ENCODE results near the gene OPN4.
"Not testable (repeated sequence)": the region's sequence is repeated elsewhere in the genome, so short reads cannot be mapped to it uniquely, and the experiment has no call there.

Gene OPN4, protein sequence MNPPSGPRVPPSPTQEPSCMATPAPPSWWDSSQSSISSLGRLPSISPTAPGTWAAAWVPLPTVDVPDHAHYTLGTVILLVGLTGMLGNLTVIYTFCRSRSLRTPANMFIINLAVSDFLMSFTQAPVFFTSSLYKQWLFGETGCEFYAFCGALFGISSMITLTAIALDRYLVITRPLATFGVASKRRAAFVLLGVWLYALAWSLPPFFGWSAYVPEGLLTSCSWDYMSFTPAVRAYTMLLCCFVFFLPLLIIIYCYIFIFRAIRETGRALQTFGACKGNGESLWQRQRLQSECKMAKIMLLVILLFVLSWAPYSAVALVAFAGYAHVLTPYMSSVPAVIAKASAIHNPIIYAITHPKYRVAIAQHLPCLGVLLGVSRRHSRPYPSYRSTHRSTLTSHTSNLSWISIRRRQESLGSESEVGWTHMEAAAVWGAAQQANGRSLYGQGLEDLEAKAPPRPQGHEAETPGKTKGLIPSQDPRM

DNA sequence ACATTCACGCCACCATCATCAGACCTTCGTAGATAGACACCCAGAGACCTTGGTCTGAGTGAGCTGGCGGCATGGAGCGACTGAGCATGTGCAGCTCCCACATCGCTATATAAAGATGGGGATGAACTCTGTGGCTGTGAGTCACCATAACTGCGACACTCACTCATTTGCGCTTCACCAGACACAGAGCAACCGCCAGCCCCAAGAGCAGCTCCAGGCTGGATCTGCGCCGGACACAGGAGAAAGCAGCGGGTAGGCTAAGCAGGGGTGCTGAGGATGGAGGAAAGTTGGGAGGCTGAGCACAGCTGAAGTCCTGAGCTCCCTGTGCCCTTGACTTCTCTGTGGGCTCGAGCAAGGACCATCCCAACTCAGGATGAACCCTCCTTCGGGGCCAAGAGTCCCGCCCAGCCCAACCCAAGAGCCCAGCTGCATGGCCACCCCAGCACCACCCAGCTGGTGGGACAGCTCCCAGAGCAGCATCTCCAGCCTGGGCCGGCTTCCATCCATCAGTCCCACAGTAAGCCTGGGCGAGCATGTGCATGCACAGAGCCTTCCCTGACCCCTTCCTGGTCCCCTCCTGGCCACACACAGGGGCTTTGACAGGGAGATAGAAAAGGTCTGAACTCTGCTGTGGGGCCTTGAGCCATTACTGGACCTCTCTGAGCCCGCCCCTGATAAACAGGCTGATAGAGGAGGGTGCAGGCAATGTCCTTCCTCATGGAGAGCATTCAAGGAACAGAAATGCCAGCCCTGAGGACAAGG is at the start of gene OPN4:
OPN4 (plus strand) TSS at position 137 of the 762 bp plus-strand sequence; CDS start at position 374, 237 bp downstream.
- DNase-seq (ENCODE audit: low spot score) = peak; percentile 64

DNA sequence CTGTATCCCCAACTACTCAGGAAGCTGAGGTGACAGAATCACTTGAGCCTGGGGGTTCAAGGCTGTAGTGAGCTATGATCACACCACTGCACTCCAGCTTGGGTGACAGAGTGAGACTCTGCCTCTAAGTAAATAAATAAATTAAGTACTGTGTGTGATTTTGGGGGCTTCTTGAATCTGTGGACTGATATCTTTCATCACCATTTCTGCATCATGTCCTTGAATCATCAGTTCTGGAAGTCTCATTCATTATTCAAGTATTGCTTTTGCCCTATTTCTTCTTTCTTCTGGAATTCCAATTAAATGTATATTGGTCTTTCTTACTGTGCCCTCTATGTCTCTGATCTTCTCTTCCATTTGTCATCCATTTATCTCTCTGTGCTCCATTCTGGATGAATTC is 46.7 kb upstream of the OPN4 start:
- DNase-seq (ENCODE audit: low spot score) = no peak

DNA sequence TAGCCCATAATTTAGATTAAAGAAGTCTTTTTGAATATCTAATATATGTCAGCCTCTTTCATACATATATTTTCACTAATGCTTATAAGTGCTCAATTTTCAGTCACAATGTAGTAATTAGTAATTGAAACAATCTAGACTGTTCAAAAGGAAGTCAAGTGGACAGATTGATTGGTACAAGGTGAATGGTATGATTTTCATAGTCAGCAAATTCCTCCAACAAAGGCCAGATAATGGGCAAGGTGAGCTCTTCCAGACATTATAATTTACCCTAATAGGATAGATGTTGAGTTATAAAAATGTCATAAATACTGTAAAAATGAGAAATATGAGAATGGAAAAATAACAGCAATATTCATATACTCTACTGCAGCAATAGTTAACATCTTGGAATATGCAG is 44.4 kb upstream of the OPN4 start:
- DNase-seq (ENCODE audit: low spot score) = no peak

DNA sequence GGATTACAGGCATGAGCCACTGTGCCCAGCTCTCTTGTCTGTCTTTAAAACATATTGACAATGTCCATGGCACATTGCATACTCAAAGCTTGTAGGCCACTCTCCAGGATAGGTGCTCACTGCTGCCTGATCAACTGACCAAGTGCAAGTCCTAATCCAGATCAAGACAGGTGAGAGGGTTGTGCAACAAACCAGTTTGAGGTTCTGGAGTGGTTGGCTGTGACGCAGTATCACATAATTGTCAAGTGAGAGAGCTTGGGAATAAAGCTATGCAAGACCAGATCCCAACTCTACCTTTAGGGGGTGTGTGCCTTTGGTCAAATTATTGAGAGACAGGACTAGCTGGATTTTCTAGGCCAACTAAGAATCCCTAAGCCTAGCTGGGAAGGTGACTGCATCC is 43.0 kb upstream of the OPN4 start:
- DNase-seq (ENCODE audit: low spot score) = no peak

DNA sequence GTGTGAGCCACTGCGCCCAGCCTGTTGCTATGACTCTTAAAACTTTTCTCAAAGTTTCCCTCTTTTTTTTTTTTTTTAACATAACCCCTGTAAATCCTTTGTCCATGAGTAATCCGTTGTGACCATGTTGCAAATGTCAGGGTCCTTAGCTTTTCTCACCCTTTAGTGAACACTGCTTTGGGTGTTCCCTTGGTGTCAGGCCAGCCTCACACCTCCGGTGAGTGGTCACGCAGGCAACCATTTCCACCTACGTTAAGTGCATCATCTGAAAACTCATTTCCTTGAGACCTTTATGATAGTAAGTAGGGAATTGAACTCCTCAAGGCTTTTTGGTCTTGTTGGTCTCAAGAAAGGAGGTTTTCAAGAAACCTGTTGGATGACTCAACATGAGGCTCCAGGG is 41.3 kb upstream of the OPN4 start:
- no peak for DNase-seq (ENCODE audit: low spot score)

DNA sequence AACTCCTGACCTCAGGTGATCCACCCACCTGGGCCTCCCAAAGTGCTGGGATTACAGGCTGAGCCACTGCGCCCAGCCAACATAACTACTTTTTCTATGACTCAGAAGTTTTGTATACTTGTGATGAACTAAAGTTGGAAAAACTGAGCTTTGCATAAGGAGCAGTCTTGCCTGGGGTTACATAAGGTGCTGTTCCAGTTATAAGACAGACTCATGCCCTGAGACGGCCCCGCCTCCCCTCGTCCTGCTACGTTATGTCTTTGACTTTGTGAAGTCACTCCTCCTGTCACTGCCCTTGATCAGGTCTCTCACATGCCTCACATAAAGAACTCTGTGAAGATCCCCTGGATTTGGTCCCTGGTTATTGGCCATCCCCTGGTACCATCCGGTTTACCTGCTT is 40.4 kb upstream of the OPN4 start:
- DNase-seq (ENCODE audit: low spot score) = no peak

DNA sequence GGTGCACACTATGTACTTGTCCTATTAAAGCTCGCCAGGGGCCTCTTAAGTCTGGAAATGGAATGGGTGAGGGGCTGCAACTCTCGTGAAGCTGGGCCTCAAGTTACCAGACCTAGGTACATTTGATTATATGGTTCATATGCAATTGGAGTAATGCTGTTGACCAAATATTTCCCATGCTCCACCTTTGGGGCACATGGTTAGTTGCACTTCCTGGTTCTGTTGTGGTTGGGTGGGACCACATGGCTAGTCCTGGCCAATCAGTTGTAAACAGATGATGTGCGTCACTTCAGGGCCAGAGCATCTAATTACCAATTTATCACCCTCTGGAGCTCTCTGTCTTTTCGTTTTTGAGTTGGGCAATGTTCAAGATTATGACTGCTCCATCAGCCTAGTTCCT is 39.5 kb upstream of the OPN4 start:
- no peak for DNase-seq (ENCODE audit: low spot score)

DNA sequence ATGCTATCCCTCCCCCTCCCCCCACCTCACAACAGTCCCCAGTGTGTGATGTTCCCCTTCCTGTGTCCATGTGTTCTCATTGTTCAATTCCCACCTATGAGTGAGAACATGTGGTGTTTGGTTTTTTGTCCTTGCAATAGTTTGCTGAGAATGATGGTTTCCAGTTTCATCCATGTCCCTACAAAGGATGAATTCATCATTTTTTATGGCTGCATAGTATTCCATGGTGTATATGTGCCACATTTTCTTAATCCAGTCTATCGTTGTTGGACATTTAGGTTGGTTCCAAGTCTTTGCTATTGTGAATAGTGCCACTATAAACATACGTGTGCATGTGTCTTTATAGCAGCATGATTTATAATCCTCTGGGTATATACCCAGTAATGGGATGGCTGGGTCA is 37.1 kb upstream of the OPN4 start:
- not testable (repeated sequence) for DNase-seq (ENCODE audit: low spot score)

DNA sequence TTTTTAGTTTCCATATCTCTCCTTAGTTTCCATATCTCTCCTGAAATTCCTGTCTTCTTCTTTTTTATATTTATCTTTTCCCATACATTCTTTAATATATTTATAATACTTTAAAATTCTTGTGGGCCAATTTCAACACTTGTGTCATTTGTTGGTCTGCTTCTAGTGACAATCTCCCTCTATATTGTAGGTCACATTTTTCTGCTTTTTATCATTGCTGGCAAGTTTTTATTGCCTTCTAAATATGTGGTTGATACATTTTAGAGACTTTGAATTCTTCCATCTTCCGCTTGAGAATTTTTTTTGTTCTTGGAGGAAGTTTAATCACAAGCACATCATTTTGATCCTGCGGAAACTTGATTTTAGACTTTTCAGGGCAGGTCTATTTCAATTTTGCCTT is 26.0 kb upstream of the OPN4 start:
- DNase-seq (ENCODE audit: low spot score) = no peak

DNA sequence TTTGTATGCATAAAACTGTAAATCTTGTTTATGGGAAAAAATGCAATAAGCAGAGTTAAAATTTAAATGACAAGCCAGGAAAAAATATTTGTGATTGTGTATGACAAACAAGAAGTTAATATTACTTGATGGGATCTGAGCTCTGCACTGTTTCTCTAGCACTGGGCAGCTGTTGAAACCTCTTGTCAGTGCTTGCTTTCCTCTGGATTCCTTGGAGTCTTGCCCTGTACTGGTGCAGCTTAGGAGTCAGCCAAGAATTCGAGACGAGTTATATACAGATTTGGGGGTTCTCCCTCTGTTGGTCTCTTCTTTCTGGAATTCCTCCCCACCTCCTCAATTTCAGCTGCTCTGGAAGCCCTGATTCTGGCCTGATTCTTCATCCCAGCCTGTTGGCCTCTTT is 24.3 kb upstream of the OPN4 start:
- DNase-seq (ENCODE audit: low spot score) = no peak

DNA sequence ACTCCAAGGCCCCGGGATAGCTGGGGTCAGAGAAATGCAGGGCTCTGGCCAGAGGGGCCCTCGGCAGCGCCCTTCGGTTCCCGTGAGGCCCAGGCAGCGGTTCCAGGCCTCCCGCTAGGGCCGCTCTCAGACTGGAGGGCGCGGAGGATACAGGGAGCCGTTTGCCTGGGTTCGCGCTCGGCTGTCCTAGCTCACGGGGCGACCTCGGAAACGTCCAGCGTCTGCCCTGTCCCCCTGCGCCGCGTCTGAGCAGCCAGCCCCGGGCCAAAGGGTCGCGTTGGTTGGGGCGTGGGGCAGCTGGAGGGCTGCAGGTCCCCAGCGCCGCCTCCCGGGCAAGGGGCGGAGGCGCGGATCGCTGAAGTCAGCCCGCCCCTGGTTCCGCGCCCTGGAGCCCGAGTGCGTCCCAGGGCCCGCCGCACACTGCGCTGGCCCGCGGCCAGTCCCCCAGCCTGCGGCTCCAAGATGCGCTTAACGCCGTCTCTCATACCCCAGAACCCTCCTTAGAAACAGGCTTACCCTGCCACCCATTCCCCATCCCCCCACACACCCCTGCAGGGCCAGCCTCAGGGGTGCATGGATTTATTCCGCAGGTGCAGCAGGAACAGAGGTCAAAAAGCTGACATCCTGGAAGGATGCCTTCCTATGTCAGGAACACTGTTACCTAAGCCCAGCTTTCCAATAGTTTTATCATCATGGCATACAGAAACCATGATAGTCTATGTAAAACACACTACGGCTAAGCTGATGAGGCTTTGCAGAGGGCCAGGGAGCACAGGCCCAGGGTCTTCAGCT is 22.1 kb upstream of the OPN4 start:
- DNase-seq (ENCODE audit: low spot score) = no peak

DNA sequence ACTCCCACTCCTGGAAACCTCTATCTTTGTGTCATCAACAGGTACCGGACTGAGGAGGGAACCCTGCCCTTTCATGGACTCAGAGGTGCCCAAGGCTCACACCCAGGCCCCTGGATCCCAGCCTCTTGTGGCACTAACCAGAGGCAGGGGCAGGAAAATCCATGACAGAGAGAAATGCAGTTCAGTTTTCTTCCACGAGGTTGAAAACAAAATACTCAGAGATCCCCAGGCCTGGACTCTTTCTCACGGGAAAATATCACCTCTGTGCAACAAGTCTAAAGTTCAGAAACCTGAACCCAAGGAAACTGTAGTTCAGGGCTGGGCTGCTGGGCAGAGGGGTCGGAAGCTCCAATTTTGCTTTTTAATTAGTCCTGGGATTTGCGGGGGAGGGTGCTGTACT is 21.4 kb upstream of the OPN4 start:
- DNase-seq (ENCODE audit: low spot score) = no peak

DNA sequence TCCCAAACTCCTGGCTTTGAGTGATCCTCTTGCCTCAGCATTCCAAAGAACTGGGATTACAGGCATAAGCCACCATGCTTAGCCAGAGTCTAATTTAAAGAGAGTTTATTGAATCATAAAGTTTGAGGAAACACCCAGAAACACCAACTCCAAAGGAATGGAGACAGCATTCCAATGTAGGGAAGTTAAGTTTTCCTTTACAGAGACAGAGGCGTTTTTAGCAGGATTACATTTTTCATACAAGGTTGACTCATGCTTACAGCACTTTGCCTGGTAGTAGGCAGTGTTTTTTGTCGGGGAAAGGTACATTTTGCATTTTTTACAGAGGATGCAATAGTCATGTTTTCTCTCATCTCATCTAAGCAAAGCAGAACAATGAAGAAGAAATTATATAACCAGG is 18.9 kb upstream of the OPN4 start:
- DNase-seq (ENCODE audit: low spot score) = no peak

DNA sequence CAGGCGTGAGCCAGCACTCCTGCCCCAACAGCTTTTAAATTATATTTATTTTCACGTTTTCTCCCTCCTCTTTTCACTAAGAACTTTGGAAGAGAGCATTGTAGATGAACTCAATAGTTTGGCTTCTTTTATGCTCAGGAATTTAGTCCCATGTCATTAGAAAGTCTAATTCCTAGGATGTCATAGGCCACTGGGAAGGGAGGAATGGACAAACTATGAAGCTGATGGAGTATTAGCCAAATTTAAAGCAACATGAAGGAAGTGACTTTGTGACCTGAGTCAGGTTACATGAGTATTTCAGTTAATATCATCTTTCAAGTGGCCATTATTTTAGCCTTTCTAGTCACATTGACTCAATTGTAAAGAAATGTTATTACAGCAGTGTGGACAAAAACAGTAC is 18.0 kb upstream of the OPN4 start:
- no peak for DNase-seq (ENCODE audit: low spot score)

DNA sequence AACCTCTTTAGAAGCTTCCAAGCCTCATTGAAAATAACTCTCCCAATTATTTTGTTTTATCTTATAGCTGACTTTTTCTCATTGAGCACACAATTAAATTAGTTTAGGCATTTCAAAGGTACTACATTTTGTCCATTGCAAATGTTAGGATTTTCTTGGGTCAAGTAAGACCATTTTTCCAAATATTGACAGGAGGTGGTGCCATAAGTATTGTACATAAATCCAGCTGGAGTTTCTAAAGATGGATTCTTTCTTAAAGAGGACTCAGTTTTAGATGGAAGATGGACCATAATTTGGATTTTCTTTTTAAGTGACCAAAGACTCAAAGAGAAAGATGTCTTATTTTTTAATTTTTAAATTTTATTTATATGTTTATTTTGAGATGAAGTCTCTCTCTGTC is 12.3 kb upstream of the OPN4 start:
- no peak for DNase-seq (ENCODE audit: low spot score)

DNA sequence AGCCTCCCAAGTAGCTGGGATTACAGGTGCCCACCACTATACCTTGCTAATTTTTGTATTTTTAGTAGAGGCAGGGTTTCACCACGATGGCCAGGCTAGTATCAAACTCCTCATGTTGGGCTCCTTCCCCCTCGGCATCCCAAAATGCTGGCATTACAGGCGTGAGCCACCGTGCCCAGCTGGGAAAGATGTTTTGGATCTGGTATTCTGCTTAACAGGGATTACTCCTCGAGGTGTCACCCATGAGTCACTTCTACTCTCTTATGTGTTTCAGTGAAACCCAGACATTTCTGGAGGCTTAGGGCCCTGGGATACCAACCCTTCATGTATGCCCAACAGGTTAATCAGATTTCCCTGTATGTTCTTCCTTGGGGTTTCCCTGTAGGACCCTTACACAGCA is 11.8 kb upstream of the OPN4 start:
- no peak for DNase-seq (ENCODE audit: low spot score)

DNA sequence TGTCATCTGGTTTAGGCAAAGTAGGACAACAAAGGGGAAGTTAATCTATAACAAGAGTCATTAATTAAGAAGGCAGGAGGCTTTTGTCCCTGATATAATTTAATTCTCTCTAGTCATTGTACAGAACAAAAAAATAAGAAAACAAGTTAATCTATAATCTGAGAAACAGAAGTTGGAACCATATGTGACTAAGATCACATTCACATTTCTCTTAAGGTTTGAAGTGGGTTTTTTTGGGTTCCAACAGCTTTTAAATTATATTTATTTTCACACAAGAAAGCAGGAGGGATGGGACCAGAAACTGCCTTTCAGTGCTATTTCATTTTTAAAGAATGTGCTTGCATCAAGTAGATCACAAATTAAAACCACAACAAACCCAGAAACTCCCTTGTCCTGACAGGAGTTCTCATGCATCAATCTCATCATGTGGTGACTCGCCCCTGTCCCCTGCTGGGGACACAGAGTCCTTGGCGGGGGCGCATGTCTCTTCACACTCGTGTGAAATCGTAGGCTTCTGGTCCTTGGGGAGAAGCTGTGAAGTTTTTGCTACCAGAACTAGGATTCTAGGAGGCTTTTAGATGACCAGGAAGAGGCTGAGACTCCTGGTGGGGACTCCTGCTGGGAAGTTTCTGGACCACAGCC is 10.1 kb upstream of the OPN4 start:
- DNase-seq (ENCODE audit: low spot score) = no peak

DNA sequence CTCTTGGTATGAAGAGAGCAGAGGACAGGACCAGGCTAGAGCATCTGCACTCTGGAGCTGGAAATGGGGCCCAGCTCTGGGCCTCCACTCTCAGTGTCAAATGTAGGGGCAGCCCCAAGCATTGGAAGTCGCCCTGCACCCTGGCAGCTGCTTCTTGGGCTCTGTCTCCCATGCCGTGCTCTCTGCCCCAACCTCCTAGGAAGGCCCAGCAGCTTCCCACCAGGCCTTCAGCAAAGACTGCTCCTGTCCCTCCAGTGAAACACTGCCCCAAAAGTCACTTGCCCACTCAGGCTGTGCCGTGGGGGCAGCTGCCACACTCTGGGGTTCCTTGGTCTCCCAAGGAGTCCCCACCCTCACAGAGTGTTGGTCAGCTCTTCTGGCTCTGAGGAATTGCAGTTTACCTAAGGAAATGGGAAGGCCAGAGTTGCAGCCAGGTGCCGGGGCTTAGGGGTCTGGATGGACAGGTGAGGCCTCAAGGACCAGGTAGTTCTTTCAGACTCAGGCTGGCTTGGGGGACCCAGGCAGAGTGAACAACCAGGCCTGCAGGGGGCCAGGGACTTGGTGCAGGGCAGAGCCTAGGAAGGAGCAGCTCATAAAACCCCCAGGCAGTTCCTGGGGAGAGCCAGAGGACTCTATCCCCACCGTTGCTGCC is 9.4 kb upstream of the OPN4 start:
- DNase-seq (ENCODE audit: low spot score) = no peak

DNA sequence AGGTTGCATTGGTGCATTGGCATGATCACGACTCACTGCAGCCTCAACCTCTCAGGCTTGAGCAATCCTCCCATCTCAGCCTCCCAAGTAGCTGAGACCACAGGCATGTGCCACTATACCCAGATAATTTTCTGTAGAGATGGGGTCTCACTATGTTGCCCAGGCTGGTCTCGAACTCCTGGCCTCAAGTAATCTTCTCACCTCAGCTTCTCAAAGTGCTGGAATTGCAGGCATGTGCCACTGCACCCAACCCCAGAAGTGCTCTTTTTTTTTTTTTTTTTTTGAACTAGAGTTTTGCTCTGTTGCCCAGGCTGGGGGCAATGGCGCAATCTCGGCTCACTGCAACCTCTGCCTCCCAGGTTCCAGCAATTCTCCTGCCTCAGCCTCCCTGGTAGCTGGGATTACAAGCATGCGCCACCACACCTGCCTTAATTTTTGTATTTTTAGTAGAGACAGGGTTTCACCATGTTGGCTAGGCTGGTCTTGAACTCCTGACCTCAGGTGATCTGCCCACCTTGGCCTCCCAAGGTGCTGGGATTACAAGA is 8.7 kb upstream of the OPN4 start:
- DNase-seq (ENCODE audit: low spot score) = not testable (repeated sequence)

DNA sequence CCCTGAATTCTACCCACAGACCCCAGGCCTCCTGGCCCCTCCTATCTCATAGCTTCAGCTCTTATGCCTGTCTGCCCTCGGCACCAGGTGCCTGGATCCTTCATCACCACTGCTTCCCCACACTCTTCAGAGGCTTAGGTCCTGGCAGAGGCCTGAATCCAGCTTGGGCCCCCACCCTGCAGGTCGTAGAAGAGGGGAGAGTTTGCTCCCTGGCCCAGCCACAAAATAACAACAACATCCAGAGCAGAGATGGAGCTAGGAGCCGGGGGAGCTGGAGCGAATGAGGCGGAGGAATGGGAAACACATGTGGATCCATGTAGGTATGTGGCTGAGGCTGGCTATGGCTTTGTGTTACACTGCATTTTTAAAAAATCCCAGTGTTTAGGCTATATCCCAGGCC is 7.8 kb upstream of the OPN4 start:
- DNase-seq (ENCODE audit: low spot score) = no peak

DNA sequence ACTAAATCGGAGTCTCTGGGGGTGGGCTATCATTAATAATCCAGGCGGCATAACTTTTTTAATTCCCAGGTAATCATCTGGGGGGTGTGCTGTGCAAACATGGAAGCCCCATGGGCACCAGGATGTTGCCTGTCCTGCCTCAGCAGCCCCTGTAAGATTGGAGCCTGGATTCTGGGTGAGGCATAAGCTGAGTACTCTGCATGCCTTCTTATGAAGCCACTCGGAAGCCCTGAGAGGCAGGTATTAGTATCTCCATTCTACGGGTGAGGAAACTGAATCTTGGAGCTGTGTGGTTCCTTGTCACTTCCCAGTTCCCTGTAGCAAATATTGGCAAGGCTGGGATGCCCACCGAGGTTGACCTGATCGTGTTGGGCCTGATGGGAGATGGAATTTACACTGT is 7.4 kb upstream of the OPN4 start:
- no peak for DNase-seq (ENCODE audit: low spot score)

All from SW480 (cell line).